Thyroid gland (tissue), 4 donors: Measurements from ENCODE around the gene ERFL. TPM values are rescaled to one million over a fixed set of nuclear protein-coding genes. Genes with fewer than 3 reads are reported as not detected.

Experiments
- DNase-seq, 2 donors: peaks; one replicate each; pipeline ENCODE4 v3.0.0-alpha.2; 2019
- H3K27ac ChIP-seq, 3 donors: fragments of 200-600 bp; sonication (generic); 1 replicate in 2 of 3; 2 replicates in 1 of 3; pipeline ENCODE4 v1.5.1; 2016 to 2019; ENCODE audit warnings: mild to moderate bottlenecking in 1 of 3, moderate library complexity in 1 of 3
- H3K27me3 ChIP-seq: fragments of 200-600 bp; sonication (generic); one replicate; pipeline ENCODE4 v1.5.1; 2019
- H3K36me3 ChIP-seq, 2 donors: fragments of 200-600 bp; sonication (generic); one replicate each; pipeline ENCODE4 v1.5.1; 2016 to 2019
- H3K4me1 ChIP-seq, 2 donors: fragments of 200-600 bp; sonication (generic); one replicate each; pipeline ENCODE4 v1.5.1; 2017 to 2019
- H3K4me3 ChIP-seq, 3 donors: fragments of 200-600 bp; sonication (generic); replicated peaks in 1 of 3; 1 replicate in 2 of 3; 2 replicates in 1 of 3; pipeline ENCODE4 v1.5.1; 2016; ENCODE audit warnings: mild to moderate bottlenecking in 1 of 3
- H3K9me3 ChIP-seq: fragments of 200-600 bp; sonication (generic); one replicate; pipeline ENCODE4 v1.5.1; 2017
- CTCF ChIP-seq, 6 experiments: fragments of 200-600 bp in 3 of 6; fragments of 450-650 bp in 3 of 6; sonication (generic) in 3 of 6; IDR thresholded peaks; one replicate each; pipeline ENCODE4 v1.5.1; 2016 to 2019; ENCODE audit warnings: antibody characterized with exemption in 6 of 6, mild to moderate bottlenecking in 2 of 6, inconsistent platforms in 1 of 6, moderate library complexity in 1 of 6
- POLR2A ChIP-seq, 2 donors: fragments of 450-650 bp; IDR thresholded peaks; one replicate each; pipeline ENCODE4 v1.6.1; 2017; ENCODE audit warnings: antibody characterized with exemption in 2 of 2, mild to moderate bottlenecking in 2 of 2, moderate library complexity in 1 of 2
- WGBS, 2 donors: methylation state at CpG; one replicate each; pipeline ENCODE4 v1.1.5; 2017; 5-methylcytosine and 5-hydroxymethylcytosine counted together
- intact Hi-C: fragments of 100-400 bp; cut with DNase I; formaldehyde crosslinking; loops from one replicate; pipeline ENCODE4 v1.15.1; 2023
- total RNA-seq, 4 donors: library from RNA; depleted of rRNA; stranded (reverse); fragments of >200 nt; gene quantifications; one replicate each; pipeline ENCODE4 v1.2.3, GENCODE V29; 2016

The ERFL gene
- total RNA-seq, 4 donors from 2014 or later = 0.24 TPM; not detected in 3

DNA sequence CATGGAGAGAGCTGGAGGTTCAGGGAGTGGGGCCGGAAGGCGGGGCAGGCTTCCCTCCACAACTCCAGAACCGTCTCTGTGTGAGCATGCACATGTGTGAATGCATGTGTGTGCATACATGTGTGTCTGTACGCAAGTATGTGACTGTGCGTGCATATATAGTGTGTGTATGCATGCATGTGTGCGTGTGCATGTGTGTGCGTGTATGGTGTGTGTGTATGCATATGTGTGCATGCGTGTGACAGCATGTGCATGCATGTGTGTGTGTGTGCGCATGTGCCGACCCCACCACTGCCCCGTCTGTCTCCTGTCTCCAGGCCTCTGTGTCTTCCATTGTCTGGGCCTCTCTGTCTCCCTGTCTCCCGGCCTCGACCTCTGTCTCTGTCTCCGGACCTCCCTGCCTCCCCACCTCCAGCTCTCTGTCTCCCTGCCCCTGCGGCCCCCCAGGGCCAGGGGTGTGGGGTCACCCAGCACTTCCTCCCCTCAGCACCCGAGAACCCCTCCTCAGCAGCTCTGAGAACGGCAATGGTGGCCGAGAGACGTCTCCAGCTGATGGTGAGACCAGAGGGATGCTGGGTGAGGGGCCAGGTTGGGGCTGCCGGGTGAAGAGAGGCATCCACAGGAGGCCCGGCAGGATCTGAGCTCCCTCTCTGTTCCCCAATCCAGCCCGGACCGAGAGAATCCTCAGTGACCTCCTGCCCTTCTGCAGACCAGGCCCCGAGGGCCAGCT lies 22.8 kb downstream of the ERFL start:
- intact Hi-C loops = no loop called here
- Histone ChIP-seq H3K4me3 (no peak overlapping the region), H3K36me3 (peaks cover 56 to 61% of the 10 kb centered on the region in 2 donors), H3K27ac (no peak overlapping the region), H3K4me1 (no peaks in the 10 kb centered on the region), H3K9me3 (no peaks in the 10 kb centered on the region), H3K27me3 (no peaks in the 10 kb centered on the region)
- no peak for DNase-seq
- WGBS, 2 donors = 89 to 94% methylated on average over 20 to 24 of the region's 24 CpGs
- TF ChIP-seq CTCF (IDR thresholded peaks at IDR 0.05) (no peak), POLR2A (IDR thresholded peaks at IDR 0.05) (no peak)

DNA sequence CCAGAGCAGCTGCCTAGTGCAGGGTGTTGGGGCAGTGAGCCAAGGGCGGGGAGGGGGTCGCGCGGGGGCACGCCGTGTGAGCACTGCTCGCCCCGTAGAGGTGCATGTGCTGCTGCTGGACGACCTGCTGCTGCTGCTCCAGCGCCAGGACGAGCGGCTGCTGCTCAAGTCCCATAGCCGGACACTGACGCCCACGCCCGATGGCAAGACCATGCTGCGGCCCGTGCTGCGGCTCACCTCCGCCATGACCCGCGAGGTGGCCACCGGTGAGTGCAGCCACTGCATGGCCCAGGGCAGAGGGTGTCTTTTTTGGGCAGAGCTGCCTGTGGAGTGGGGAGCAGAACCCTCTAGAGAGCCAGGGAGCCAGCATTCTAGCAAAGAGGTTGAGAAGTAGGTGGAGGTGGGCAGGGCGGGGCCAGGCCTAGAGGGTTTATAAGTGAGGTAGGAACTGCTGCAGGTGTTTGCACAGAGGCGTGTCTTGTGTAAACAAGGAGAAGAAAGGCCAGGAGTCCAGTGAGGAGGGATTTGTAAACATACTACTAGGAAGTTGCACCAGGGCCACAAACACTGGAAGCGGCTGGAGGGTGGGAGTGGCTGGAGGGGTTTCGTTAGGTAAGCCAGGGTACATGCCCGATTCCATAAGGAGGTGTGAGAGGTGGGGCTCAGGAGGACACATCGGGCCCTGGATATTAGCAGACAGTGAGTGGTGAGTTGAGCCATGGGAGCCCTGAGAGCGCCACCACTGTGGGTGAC lies 24.0 kb downstream of the ERFL start:
- no peak for DNase-seq
- 76 to 84% methylated on average over 10 to 17 of the region's 30 CpGs for WGBS, 2 donors
- H3K27ac ChIP-seq = no peak overlapping the region

GRCh38 chr19:41903193-41903953 lies 24.9 kb downstream of the ERFL start:
- 89 to 94% methylated on average over 16 to 18 of the region's 19 CpGs for WGBS, 2 donors
- intact Hi-C loops = no loop called here
- H3K36me3 ChIP-seq = peaks cover 62 to 78% of the 10 kb centered on the region in 2 donors

More for the DNA sequence above, 24.0 kb downstream of the ERFL start:
- Histone ChIP-seq H3K9me3 (no peaks in the 10 kb centered on the region), H3K27me3 (no peaks in the 10 kb centered on the region), H3K4me1 (no peaks in the 10 kb centered on the region), H3K36me3 (peaks cover 56 to 70% of the 10 kb centered on the region in 2 donors), H3K4me3 (no peak overlapping the region)
- intact Hi-C loops = no loop called here
- TF ChIP-seq CTCF (IDR thresholded peaks at IDR 0.05) (no peak), POLR2A (IDR thresholded peaks at IDR 0.05) (no peak)

DNA sequence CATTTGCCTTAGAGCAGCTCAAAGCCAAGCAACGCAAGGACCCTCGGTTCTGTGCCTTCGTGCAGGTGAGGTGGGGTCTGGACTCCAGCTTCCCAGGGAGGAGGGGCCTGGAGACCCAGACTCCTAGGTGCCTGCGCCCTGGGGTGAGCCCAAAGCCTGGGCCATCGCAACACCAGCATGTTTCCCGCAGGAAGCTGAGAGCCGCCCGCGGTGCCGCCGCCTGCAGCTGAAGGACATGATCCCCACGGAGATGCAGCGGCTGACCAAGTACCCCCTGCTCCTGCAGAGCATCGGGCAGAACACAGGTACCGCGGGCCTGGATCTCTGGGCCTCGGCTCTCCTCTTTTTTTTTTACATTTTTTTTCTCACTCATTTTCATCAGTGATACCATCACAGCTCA lies 25.7 kb downstream of the ERFL start:
- TF ChIP-seq CTCF (IDR thresholded peaks at IDR 0.05) (no peak), POLR2A (IDR thresholded peaks at IDR 0.05) (no peak)
- Histone ChIP-seq H3K4me1 (no peaks in the 10 kb centered on the region), H3K36me3 (peaks cover 70 to 83% of the 10 kb centered on the region in 2 donors), H3K27me3 (no peaks in the 10 kb centered on the region), H3K27ac (no peak overlapping the region), H3K4me3 (no peak overlapping the region), H3K9me3 (no peaks in the 10 kb centered on the region)
- 96% methylated on average over 12 to 17 of the region's 17 CpGs for WGBS, 2 donors
- intact Hi-C loops = no loop called here
- no peak for DNase-seq

More at GRCh38 chr19:41903193-41903953, 24.9 kb downstream of the ERFL start:
- DNase-seq = no peak
- H3K4me1 ChIP-seq = no peaks in the 10 kb centered on the region
- no peak for TF ChIP-seq POLR2A (IDR thresholded peaks at IDR 0.05)
- TF ChIP-seq CTCF (IDR thresholded peaks at IDR 0.05) = no peak
- H3K9me3 ChIP-seq = no peaks in the 10 kb centered on the region
- no peaks in the 10 kb centered on the region for H3K27me3 ChIP-seq
- no peak overlapping the region for H3K4me3 ChIP-seq
- H3K27ac ChIP-seq = no peak overlapping the region
